HCT116 (cell line): Measurements from ENCODE around the gene P2RY14. TPM values are rescaled to one million over a fixed set of nuclear protein-coding genes. Genes with fewer than 3 reads are reported as not detected.

ENCODE experiments used
- ATAC-seq: fragments of 200-7000 bp; cut with Tn5 transposase; 2 replicates; pipeline ENCODE4 v1.9.1; 2020; ENCODE audit warnings: mild to moderate bottlenecking, moderate library complexity
- BruUV-seq: library from RNA; stranded (reverse); fragments of 400-500 nt; replicated peaks from 2 replicates; lab custom pipeline; 2021; lab: Mats Ljungman, UMichigan
- CTCF ChIA-PET: fragments of 300-600 bp; sonication (Branson Sonifier 250); formaldehyde crosslinking; loops from one replicate; lab custom pipeline; 2021; ENCODE audit warnings: antibody characterized with exemption; lab: Charles Lee
- POLR2A ChIA-PET: fragments of 300-600, 350-600 bp; sonication (Branson Sonifier 250); formaldehyde crosslinking; loops from one replicate; lab custom pipeline; 2021; ENCODE audit warnings: antibody characterized with exemption; lab: Charles Lee
- RAD21 ChIA-PET, 2 experiments: fragments of 300-600 bp; sonication (Branson Sonifier 250); formaldehyde crosslinking; loops; one replicate each; lab custom pipeline; 2023; ENCODE audit warnings: low total read pairs in 2 of 2; ENCODE audit not compliant: uncharacterized antibody in 2 of 2, unreplicated experiment in 2 of 2, low non-redundant PET in 1 of 2; lab: Charles Lee
- DNase-seq: peaks from one replicate; pipeline ENCODE4 v3.0.0-alpha.2; 2010; ENCODE audit warnings: low read depth, low spot score
- H2AFZ ChIP-seq: fragments of 200-600 bp; shearing (Covaris generic), sonication (generic); 2 replicates; pipeline ENCODE4 v1.6.1; 2017; ENCODE audit warnings: low read depth, mixed run types, mixed read lengths, antibody characterized with exemption, low read length; ENCODE audit not compliant: poor library complexity, severe bottlenecking
- H3K27ac ChIP-seq: 2 replicates; pipeline ENCODE4 v1.5.1; 2012; ENCODE audit warnings: low read depth, low read length
- H3K27me3 ChIP-seq: fragments of 200-600 bp; sonication (generic); 2 replicates; pipeline ENCODE4 v1.6.1; 2016; ENCODE audit warnings: mixed run types, low read length, mixed read lengths; ENCODE audit not compliant: insufficient read depth
- H3K36me3 ChIP-seq, 2 experiments: fragments of 200-500 bp in 1 of 2; fragments of 200-600 bp in 1 of 2; sonication (Bioruptor generic) in 1 of 2; sonication (generic) in 1 of 2; 2 replicates each; pipeline versions ENCODE4 v1.5.1 to v1.6.1; 2014 to 2016; ENCODE audit warnings: low read length in 2 of 2, inconsistent platforms in 1 of 2, mixed read lengths in 1 of 2, mixed run types in 1 of 2; ENCODE audit not compliant: insufficient read depth in 2 of 2, control insufficient read depth in 1 of 2
- H3K4me1 ChIP-seq, 2 experiments: fragments of 200-600 bp in 1 of 2; sonication (generic) in 1 of 2; 2 replicates each; pipeline versions ENCODE4 v1.5.1 to v1.6.1; 2012 to 2017; ENCODE audit warnings: low read length in 2 of 2, inconsistent platforms in 1 of 2, mild to moderate bottlenecking in 1 of 2, mixed read lengths in 1 of 2, mixed run types in 1 of 2, moderate library complexity in 1 of 2; ENCODE audit not compliant: insufficient read depth in 2 of 2, control insufficient read depth in 1 of 2
- H3K4me2 ChIP-seq: fragments of 200-600 bp; sonication (generic); 2 replicates; pipeline ENCODE4 v1.6.1; 2017; ENCODE audit warnings: mixed run types, low read length, mixed read lengths
- H3K4me3 ChIP-seq, 2 experiments: fragments of 200-600 bp in 1 of 2; sonication (generic) in 1 of 2; replicated peaks in 1 of 2; 2 replicates each; pipeline ENCODE4 v1.5.1; 2011 to 2016; ENCODE audit warnings: low read length in 2 of 2, control low read depth in 1 of 2, low read depth in 1 of 2, mild to moderate bottlenecking in 1 of 2, mixed read lengths in 1 of 2, mixed run types in 1 of 2
- H3K79me2 ChIP-seq: fragments of 200-600 bp; sonication (generic); 2 replicates; pipeline ENCODE4 v1.6.1; 2017; ENCODE audit warnings: mild to moderate bottlenecking, mixed run types, low read length, moderate library complexity, mixed read lengths; ENCODE audit not compliant: insufficient read depth
- H3K9ac ChIP-seq: fragments of 200-600 bp; sonication (generic); 2 replicates; pipeline ENCODE4 v1.6.1; 2016; ENCODE audit warnings: low read length, mixed read lengths
- H3K9me2 ChIP-seq: fragments of 200-600 bp; sonication (generic), shearing (Covaris generic); 2 replicates; pipeline ENCODE4 v1.6.1; 2017; ENCODE audit warnings: mixed run types, mild to moderate bottlenecking, moderate library complexity; ENCODE audit not compliant: insufficient read depth
- H3K9me3 ChIP-seq, 2 experiments: fragments of 200-500 bp in 1 of 2; fragments of 200-600 bp in 1 of 2; sonication (Bioruptor generic) in 1 of 2; sonication (generic) in 1 of 2; 2 replicates each; pipeline ENCODE4 v1.6.1; 2014 to 2017; ENCODE audit warnings: low read length in 2 of 2, mixed read lengths in 2 of 2, inconsistent platforms in 1 of 2, low read depth in 1 of 2, mild to moderate bottlenecking in 1 of 2, mixed run types in 1 of 2, moderate library complexity in 1 of 2; ENCODE audit not compliant: control insufficient read depth in 1 of 2, insufficient read depth in 1 of 2
- H4K20me1 ChIP-seq: fragments of 200-600 bp; sonication (generic), shearing (Covaris generic); 2 replicates; pipeline ENCODE4 v1.6.1; 2017; ENCODE audit warnings: mixed run types, mild to moderate bottlenecking, moderate library complexity; ENCODE audit not compliant: insufficient read depth
- EZH2phosphoT487 ChIP-seq: fragments of 200-600 bp; IDR thresholded peaks from 2 replicates; pipeline ENCODE4 v1.6.1; 2018; ENCODE audit warnings: antibody characterized with exemption, borderline replicate concordance
- FOSL1 ChIP-seq: IDR thresholded peaks from 2 replicates; pipeline ENCODE4 v1.6.1; 2012; ENCODE audit warnings: low read depth
- RAD21 ChIP-seq: IDR thresholded peaks from 2 replicates; pipeline ENCODE4 v1.6.1; 2012; ENCODE audit warnings: low read depth, mild to moderate bottlenecking
- intact Hi-C: fragments of 100-400 bp; cut with micrococcal nuclease; formaldehyde crosslinking; loops from 2 replicates; pipeline ENCODE4 v1.10.0; 2022
- total RNA-seq: library from RNA; stranded (reverse); gene quantifications from one replicate; pipeline ENCODE4 v1.2.1, GENCODE V29; 2021; ENCODE audit not compliant: unreplicated experiment
- TF ChIP-seq, protein P1 (sequence below), 3 experiments: fragments of 200-600 bp in 1 of 3; sonication (generic) in 1 of 3; IDR thresholded peaks in 2 of 3; conservative IDR thresholded peaks in 1 of 3; 2 replicates each; pipeline ENCODE4 v1.5.1; 2012 to 2017; ENCODE audit warnings: low read depth in 2 of 3, low read length in 2 of 3, antibody characterized with exemption in 1 of 3, borderline replicate concordance in 1 of 3, control low read depth in 1 of 3, mild to moderate bottlenecking in 1 of 3, mixed read lengths in 1 of 3, mixed run types in 1 of 3, moderate library complexity in 1 of 3; ENCODE audit not compliant: insufficient read depth in 1 of 3

Gene P2RY14
- total RNA-seq, 1 experiment from 2014 or later = not detected

DNA sequence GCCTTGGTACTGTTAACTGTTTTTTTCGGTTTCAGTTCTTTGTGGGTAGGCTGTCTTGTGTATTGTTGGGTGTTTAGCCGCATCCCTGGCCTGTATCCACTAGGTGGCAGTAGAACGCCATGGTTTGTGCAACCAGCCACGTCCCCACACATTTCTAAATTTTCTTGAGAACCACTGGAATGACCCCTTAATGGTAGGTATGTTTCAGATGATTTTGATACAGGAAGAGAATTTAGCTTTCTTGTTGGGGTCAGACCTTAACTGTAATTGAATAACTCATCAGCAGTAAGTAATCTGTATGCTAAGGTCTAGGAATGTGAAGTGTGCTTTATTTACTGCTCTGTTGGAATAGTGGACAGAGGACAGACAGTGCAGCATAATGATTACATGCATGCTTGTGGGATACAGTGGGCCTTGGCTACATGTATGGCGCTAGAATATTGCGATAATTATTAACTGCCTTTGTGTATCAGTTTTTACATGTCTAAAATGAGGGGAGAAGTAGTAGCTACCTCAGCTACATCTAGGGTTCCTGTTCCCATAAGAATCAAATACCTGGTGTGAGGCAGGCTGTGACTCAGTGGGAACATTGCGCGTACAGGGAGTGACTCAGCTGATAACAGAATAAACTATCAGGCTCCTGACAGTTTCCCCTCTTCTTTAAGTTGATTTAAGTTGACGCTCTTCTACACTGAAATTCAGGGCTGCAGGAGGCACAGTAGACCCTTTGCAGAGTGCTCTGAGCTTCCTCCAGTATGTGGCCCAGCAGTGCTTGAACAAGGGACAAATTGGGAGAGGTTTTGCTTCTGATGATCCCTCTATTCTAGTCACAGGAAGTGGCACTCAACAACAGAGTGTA, 50.3 kb downstream of the P2RY14 start:
- Histone ChIP-seq H4K20me1 (no peaks in the 10 kb centered on the region), H3K4me3 (no peak overlapping the region), H3K27ac (no peak overlapping the region)
- DNase-seq = peak; percentile 54
- TF ChIP-seq RAD21 = peak; percentile 94
- TF ChIP-seq EZH2phosphoT487 = no peak
- peak; percentile 35 for TF ChIP-seq FOSL1
- TF ChIP-seq, protein P1, sequence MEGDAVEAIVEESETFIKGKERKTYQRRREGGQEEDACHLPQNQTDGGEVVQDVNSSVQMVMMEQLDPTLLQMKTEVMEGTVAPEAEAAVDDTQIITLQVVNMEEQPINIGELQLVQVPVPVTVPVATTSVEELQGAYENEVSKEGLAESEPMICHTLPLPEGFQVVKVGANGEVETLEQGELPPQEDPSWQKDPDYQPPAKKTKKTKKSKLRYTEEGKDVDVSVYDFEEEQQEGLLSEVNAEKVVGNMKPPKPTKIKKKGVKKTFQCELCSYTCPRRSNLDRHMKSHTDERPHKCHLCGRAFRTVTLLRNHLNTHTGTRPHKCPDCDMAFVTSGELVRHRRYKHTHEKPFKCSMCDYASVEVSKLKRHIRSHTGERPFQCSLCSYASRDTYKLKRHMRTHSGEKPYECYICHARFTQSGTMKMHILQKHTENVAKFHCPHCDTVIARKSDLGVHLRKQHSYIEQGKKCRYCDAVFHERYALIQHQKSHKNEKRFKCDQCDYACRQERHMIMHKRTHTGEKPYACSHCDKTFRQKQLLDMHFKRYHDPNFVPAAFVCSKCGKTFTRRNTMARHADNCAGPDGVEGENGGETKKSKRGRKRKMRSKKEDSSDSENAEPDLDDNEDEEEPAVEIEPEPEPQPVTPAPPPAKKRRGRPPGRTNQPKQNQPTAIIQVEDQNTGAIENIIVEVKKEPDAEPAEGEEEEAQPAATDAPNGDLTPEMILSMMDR (IDR thresholded peaks at IDR 0.05 in 2 of 3, conservative IDR thresholded peaks at IDR 0.05 in 1 of 3; ENCODE audit: borderline replicate concordance in 1 of 3, insufficient read depth in 1 of 3, low read depth in 2 of 3, low read length in 2 of 3) = peak; percentile 83 to 98 (median 86)
- TF ChIP-seq, all 23 proteins: peak for 3
- CTCF ChIA-PET = interaction anchor here (0.7 to 1.5 kb wide), 4 partner anchors 53 to 611 kb away, joined by 3 to 6 read pairs (median 4); no protein-coding TSS in a partner anchor
- POLR2A ChIA-PET = no interaction called here
- H3K9me3 ChIP-seq = no peaks in the 10 kb centered on the region
- intact Hi-C loops = loop anchor here (1.0 to 5.0 kb wide), 3 partner anchors 55 to 689 kb away; no protein-coding TSS in a partner anchor
- no peaks in the 10 kb centered on the region for H3K27me3 ChIP-seq
- no peak overlapping the region for H3K9ac ChIP-seq
- H3K4me1 ChIP-seq = peaks cover 0 to 16% of the 10 kb centered on the region in 2 experiments; a peak in 2 of 4 replicates
- H3K4me2 ChIP-seq = peak overlapping the region; percentile 55
- H3K9me2 ChIP-seq = no peaks in the 10 kb centered on the region
- peak; percentile 94 for ATAC-seq
- no peaks in the 10 kb centered on the region for H3K79me2 ChIP-seq
- no TSS peak for BruUV-seq
- H2AFZ ChIP-seq = peak overlapping the region; percentile 74
- H3K36me3 ChIP-seq = no peaks in the 10 kb centered on the region
- RAD21 ChIA-PET = no interaction called here
